ENCODE results near the gene JMJD6. TPM values are rescaled to one million over a fixed set of nuclear protein-coding genes. Genes with fewer than 3 reads are reported as not detected.

JMJD6 gene
- total and polyA plus RNA-seq, 2 of the 8 experiments (the other 6 are each of a cell fraction or from before 2014, with no cell fraction given), result 8.6 to 18.6 TPM

- peaks cover 7% of the 10 kb centered on the region; the same call in 1 of the 2 replicates for H3K23me2 ChIP-seq (ENCODE audit: low read depth, low read length)
- FAIRE-seq, result no peak
- no peak overlapping the region for H2AFZ ChIP-seq (ENCODE audit: low read length)
- TF ChIP-seq RAD21 (IDR thresholded peaks at IDR 0.05 in 1 of 2, conservative IDR thresholded peaks at IDR 0.05 in 1 of 2; ENCODE audit: low read depth in 2 of 2, low read length in 2 of 2), result peak; percentile 55 to 69
- no peak for TF ChIP-seq MAX (IDR thresholded peaks at IDR 0.05)
- TF ChIP-seq CTCF (IDR thresholded peaks at IDR 0.05; ENCODE audit: control extremely low read depth in 1 of 3, insufficient read depth in 1 of 3, low read depth in 1 of 3, low read length in 3 of 3), result peak; percentile 53 to 80 (median 70)
- TF ChIP-seq JUND (IDR thresholded peaks at IDR 0.05; ENCODE audit: low read length), result no peak
- 37% methylated on average over 4 of the region's 4 CpGs; no CpG with 5 or more reads in 1 of the 2 experiments for WGBS, 2 experiments (ENCODE audit: extremely low coverage in 1 of 2, insufficient coverage in 1 of 2, insufficient read length in 1 of 2, insufficient replicate concordance in 2 of 2, low coverage in 1 of 2, low lambda C conversion rate in 2 of 2, missing lambda C conversion rate in 1 of 2)
- no peaks in the 10 kb centered on the region for H3K79me2 ChIP-seq (ENCODE audit: control insufficient read depth in 1 of 2, insufficient read depth in 2 of 2, low read length in 2 of 2)
- no peak overlapping the region for H3K27ac ChIP-seq (ENCODE audit: low read depth, low read length)
- H4K20me1 ChIP-seq (replicated peaks in 1 of 2; ENCODE audit: control insufficient read depth in 1 of 2, insufficient read depth in 2 of 2, low read length in 2 of 2), result peaks cover 0 to 2% of the 10 kb centered on the region in 2 experiments
- no peak overlapping the region for H3K14ac ChIP-seq (ENCODE audit: insufficient read length)
- ChIA-PET CTCF (ENCODE audit: partially characterized antibody) (interaction anchor here (0.9 to 10.2 kb wide), 17 partner anchors 9 to 248 kb away, joined by 3 to 155 read pairs (median 6); partner anchors contain the start of gene AANAT), POLR2A (ENCODE audit: partially characterized antibody) (no interaction called here)
- no peak overlapping the region for H2BK15ac ChIP-seq (ENCODE audit: low read length)
- no peak overlapping the region for H2BK5ac ChIP-seq (ENCODE audit: low read depth, low read length)
- no peak overlapping the region for H4K5ac ChIP-seq (ENCODE audit: insufficient read length, low read depth, low read length)
- H3K9ac ChIP-seq (replicated peaks in 1 of 4; ENCODE audit: extremely low read depth in 1 of 4, low read depth in 3 of 4, low read length in 3 of 4), result no peak overlapping the region; a peak in 1 of 7 replicates
- no peak overlapping the region for H4K8ac ChIP-seq (ENCODE audit: extremely low read depth, insufficient read depth, low read length)
- H2AK5ac ChIP-seq (ENCODE audit: low read depth, low read length), result no peak overlapping the region
- H3K4me1 ChIP-seq (replicated peaks in 1 of 4; ENCODE audit: control insufficient read depth in 3 of 4, insufficient read depth in 4 of 4, low read length in 3 of 4), result peaks cover 2 to 7% (median 5%) of the 10 kb centered on the region in 4 experiments; a peak in 5 of 7 replicates
- peak in 1 of 2 experiments; percentile 92 for DNase-seq (ENCODE audit: low read depth in 1 of 2, low spot score in 2 of 2)
- H3K4me3 ChIP-seq (ENCODE audit: extremely low read depth in 1 of 4, insufficient read depth in 2 of 4, low read depth in 3 of 4, low read length in 4 of 4), result no peak overlapping the region
- H2BK120ac ChIP-seq (replicated peaks; ENCODE audit: low read depth, low read length), result no peak overlapping the region
- no peak overlapping the region for H3K18ac ChIP-seq (ENCODE audit: extremely low read depth, low read length)
- peaks cover 2 to 36% (median 20%) of the 10 kb centered on the region in 4 experiments; a peak in 6 of 8 replicates for H3K36me3 ChIP-seq (ENCODE audit: control insufficient read depth in 2 of 4, insufficient read depth in 4 of 4, low read length in 3 of 4)
- peaks cover 0 to 3% (median 2%) of the 10 kb centered on the region in 4 experiments; a peak in 5 of 7 replicates for H3K27me3 ChIP-seq (replicated peaks in 1 of 4; ENCODE audit: control insufficient read depth in 3 of 4, extremely low read depth in 1 of 4, insufficient read depth in 3 of 4, low read length in 3 of 4)
- no peaks in the 10 kb centered on the region for H3K9me3 ChIP-seq (ENCODE audit: insufficient read depth in 2 of 2, low read depth in 1 of 2, low read length in 1 of 2)
- no peak overlapping the region for H2BK12ac ChIP-seq (ENCODE audit: low read depth, low read length)
- no peak overlapping the region for H4K91ac ChIP-seq (replicated peaks; ENCODE audit: insufficient read length, low read length)
- no peaks in the 10 kb centered on the region for H3K79me1 ChIP-seq (ENCODE audit: low read depth, low read length)
- H3K4me2 ChIP-seq (ENCODE audit: insufficient read depth in 1 of 2, low read depth in 2 of 2, low read length in 2 of 2), result no peak overlapping the region
- no peak overlapping the region for H2BK20ac ChIP-seq (ENCODE audit: low read length)
- H3K23ac ChIP-seq (ENCODE audit: insufficient read length), result no peak overlapping the region
- no peak overlapping the region for H3K4ac ChIP-seq (replicated peaks; ENCODE audit: insufficient read length, low read depth, low read length)
- no peak overlapping the region for H3K56ac ChIP-seq (replicated peaks; ENCODE audit: insufficient read length, low read depth, low read length)
Observed at GRCh38 chr17:76714822-76715495, 11.4 kb downstream of the JMJD6 start.

Data from H1 (cell line).